ENCODE results near the gene ZNF283. TPM values are rescaled to one million over a fixed set of nuclear protein-coding genes. Genes with fewer than 3 reads are reported as not detected.
A peak's percentile ranks its signal among the peaks of the same experiment; 100 is the strongest.
"Not testable (repeated sequence)": the region's sequence is repeated elsewhere in the genome, so short reads cannot be mapped to it uniquely, and the experiment has no call there.

ZNF283 gene
- polyA plus RNA-seq, 3 donors = 11.3 to 27.7 (median 22.3) TPM

DNA sequence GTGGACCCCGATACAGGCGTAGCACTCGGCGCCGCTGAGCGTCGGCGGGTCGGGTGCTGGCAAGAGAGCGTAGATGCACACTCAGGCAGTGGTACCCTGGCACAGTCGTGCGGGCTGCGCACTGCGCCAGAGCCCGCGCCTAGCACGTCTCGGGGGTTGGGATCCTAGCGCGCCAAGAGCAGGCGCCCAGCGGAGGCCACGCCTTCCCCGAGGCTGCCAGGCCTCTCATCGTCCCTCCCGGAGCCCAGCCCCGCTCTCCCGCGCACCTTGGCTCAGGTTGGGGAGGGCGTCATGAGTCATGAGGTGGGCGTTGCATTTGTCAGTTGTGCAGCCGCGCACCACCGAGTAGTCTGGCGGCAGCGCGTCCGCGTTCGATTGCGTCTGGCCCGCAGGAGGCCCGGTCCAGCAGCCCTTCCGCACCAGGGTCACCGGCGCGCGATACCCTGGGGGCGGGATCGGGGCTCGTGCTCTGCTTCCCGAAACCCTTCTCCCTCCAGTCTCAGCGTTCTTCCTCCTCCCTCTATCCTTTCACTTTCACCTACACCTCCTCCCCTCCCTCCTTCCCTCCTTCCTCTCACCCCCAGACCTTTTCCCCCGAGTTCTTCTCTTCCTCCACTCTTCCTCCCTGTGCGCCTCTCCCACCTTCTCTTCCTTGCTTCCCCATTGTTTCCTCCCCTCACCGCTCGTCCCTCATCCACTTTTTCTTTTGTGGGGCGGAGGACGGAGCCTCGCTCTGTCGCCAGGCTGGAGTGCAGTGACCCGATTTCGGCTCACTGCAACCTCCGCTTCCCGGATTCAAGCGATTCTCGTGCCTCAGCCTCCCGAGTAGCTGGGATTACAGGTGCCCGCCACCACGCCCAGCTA lies 28.3 kb upstream of the ZNF283 start:
- no peak for DNase-seq

DNA sequence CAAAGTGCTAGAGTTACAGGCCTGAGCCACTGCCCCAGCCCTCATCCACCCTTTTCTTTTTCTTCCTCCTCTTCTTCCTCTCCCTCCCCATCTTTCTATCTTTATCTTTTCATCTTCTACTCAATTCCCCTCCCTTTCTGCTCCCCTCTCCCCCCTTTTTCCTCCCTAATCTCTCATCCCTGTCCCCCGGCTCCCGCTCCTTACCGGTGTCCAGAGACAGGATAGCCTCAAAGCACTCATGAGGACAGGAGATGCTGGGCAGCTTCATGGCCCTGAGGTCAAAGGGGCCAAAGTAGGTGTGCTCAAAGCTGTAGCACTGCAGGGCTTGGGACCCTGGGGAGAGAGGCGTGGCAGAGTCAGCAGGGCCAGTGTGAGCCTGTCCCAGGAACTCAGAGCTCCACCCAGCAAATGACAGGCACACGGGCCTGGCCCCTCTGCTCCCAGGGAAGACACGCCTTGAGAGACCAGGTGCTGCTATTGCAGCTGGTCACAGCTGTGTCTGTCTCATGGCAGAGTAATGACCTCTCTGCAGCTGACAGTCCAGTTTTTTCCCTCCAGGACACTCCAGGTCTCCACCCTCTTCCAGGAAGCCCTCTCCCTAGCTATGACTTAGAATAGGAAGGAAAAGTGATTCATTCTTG lies 27.5 kb upstream of the ZNF283 start:
- no peak for DNase-seq

DNA sequence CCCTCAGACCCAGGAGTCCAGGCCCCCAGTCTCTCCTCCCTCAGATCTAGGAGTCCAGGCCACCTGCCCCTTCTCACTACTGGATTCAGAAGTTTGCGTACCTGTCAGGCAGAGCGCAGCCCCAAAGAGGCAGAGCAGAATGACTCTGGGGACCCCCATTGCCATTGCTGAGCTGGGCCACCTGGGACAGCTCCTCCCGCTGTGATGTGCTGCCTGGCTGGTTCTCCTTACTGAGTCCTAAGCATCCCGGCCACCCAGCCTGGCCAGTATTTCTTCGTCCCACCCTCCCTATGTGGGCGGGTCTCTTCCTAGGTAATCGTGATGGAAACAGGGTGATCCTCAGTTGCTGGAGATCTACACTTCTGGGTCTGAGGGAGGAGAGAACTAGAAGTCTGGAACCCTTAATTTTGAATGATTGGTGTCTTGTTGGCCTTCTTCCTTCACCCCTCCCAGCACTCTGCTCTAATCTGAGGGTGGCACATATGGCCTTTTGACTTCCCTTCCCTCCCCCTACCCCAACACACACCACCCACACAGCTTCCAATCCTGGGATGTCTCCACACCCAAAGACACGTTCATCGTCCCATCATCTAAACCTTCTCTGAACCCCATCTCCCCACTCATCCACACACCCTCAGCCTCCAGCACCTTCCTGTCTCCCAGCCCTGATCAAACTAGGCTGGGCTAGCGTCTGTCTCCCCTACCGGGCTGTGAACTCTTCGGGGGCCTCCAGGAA lies 24.7 kb upstream of the ZNF283 start, which contains the start of gene LYPD5:
Gene LYPD5 (minus strand): TSS at position 232 of the 736 bp plus-strand sequence. CDS start 67 bp downstream, at position 165.
- DNase-seq = no peak

DNA sequence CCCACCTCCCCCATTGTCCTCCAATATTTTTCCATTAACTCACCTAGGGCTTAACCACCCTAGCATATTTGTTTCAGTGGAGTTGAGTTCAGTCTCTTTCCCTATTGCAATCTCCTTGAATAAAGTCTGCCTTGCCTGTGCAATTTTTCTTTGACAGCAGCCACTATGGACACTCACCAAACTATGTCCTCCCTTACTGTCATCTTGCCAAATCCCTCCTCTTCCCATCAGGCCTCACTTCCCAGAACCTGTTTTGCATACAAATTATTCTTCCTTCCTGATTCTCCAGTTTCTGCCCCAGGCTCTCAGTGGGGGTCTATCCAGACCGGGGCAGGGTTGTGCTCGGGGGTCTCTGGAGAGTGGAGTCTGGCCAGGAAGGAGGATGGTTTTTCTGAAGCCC lies 22.7 kb upstream of the ZNF283 start:
- no peak for DNase-seq

DNA sequence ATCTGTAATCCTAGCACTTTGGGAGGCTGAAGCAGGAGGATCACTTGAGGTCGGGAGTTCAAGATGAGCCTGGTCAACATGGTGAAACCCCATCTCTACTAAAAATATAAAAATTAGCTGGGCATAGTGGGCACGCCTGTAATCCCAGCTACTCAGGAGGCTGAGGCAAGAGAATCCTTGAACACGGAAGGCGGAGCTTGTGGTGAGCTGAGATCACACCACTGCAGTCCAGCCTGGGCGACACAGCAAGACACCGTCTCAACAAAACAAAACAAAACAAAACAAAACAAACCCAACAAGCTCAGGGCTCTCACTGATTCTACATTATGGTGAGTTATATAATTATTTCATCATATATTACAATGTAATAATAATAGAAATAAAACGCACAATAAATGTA lies 20.7 kb upstream of the ZNF283 start:
- not testable (repeated sequence) for DNase-seq

DNA sequence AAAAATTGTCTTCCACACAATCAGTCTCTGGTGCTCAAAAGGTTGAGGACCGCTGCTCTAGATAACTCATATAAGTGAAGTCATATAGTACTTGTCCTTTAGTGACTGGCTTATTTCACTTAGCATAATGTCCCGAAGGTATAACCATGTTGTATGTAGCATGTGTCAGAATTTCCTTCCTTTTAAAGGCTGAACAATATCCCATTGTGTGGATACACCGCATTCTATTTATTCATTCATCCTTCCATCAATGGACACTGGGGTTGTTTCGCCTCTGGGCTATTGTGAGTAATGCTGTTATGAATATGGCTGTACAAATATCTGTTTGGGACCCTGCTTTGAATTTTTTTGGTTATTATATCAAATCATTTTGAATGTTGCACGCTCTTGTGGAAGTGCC lies 20.3 kb upstream of the ZNF283 start:
- DNase-seq = no peak

DNA sequence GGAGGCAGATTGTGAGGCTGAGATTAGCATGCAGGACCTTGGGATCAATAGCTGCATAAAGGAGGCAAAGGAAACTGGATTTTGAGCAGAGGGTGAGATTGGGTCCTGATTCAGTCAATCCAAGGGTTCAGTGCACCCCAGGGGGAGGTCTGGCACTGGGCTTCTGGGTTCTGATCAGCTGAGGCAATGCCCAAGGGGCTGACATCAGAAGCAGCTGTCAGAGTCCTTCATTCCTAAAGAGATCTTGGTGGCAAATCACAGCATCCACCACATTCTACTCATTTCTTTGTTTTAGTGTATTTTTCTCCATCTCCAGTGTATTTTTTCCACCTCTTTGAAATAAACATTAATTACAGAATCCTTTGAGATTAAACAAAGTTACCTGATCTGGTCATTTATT lies 19.5 kb upstream of the ZNF283 start:
- DNase-seq = no peak

DNA sequence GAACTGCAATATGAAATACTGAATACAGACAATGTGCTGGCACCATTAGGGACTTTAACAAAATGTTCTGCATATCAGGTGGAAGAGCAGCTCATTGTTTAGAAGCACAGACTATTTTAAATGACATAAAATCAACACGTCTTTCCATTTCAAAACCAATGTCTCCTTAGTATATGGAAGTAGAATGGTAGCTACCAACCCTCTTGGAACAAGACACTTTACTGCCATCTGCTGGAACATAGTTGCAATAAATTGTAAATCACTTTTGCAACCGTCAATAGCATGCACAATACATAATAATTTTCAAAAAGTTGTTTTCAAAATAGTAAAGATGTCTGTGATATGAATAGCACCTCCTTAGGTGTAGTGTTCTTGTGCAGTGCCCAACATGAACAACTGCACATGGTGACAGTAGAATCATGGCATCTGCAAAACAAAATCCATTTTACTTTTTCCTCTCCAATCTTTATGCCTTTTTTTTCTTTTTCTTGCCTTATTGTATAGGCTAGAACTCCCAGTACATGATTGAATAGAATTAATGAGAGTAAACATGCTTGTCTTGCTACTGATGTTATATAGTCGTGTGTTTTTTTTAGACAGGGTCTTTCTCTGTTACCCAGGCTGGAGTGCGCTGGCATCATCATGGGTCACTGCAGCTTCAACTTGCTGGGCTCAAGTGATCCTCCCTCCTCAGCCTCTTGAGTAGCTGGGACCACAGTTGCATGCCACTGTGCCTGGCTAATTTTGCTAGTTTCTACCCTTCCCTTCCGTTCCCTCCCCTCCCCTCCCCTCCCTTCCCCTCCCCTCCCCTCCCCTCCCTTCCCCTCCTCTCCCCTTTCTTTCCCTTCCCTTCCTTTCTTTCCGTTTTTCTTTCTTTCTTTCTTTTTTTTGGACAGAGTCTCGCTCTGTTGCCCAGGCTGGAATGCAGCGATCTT lies 17.1 kb upstream of the ZNF283 start:
- peak; percentile 14 for DNase-seq

DNA sequence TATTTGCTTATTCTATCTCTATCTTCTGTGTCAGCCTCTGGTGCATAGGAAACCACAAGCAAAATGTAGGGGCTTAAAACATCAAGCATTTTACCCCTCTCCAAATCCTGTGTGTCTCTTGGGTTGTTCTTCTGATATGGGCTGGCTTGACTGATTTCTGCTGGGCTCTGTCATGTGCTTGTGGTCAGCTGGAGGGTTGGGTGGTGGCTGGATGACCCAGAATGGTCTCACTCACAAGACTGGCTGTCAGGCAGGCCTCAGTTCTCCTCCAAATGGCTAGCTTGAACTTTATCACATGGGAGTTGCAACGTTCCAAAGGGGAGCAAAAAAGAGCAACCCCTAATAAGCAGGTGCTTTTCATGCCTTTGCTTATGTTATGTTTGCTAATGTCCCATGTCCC lies 15.3 kb upstream of the ZNF283 start:
- no peak for DNase-seq

DNA sequence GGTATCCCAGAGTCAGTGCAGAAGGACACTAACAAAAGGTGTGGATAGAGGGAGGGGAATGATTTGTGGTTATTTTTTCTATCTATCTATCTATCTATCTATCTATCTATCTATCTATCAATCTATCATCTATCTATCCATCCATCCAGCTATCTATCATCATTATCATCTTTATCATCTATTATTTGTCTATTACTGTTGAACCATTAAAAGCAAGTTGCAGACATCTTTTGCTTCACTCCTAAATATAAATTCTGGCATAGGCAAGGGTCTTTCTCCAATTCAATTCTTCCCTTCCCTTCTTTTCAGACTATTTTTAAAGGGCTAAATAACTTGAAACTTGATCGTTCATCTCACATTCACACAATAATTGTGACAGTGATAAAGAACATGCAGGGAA lies 14.9 kb upstream of the ZNF283 start:
- DNase-seq = no peak

DNA sequence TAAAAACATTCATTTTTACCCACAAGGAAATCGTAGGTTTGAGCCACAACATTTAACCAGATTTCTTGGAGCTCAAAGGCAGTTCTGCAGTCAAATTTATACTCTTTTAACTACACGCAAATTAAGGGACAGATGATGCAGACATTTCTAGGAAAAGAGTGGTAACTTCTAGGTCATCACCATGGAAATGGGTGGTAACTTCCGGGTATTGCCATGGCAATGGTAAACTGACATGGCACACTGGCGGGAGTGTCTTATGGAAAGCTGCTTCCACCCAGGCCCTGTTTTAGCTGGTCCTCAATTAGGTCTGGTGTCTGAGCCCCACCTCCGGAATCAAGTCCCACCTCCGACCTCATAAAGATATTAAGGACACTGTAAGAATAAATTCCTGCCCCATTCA lies 14.4 kb upstream of the ZNF283 start:
- DNase-seq = no peak

DNA sequence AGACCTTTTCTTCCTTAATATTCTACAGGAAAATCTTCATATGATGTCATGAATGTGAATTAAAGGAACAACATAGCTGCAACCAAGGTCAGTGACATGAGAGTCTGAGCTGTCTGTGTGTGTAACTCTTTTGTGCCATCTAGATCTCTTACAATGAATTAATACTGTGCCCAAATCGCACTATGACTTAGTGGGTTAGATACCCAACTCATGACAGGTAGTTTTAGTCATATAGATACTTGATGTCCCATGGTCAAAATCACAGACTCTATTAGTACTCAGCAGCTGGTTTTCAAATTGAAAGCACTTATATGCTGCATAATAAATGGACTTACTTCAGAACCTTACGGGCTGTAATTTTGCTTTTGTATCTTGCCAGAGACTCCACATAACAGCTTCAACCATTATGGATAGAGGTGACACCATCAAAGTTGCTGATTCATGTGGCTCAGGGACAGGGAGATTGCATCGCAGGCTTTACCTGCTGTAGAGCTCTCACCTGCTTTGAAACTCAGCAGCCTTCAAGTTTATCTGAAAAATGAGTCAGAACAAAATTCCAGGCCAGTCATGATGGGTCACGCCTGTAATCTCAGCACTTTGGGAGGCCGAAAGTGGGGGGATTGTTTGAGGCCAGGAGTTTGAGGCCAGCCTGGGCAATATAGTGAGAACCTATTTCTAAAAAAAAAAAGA lies 12.3 kb upstream of the ZNF283 start:
- no peak for DNase-seq

DNA sequence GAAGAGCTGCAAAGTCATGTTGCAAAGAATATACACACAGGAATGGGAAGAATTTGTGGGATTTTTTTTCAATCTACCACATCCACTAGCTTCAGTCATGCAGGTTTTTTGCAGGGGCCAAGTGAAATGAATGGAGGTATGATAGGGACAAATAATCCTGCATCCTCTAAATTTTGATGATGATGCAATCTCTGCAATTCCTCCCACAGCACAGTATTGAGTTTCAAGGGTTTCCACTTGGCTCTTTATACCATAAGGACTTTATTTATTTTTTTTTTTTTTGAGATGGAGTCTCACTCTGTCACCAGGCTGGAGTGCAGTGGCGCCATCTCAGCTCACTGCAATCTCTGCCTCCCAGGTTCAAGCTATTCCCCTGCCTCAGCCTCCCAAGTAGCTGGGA lies 9.7 kb upstream of the ZNF283 start:
- not testable (repeated sequence) for DNase-seq

DNA sequence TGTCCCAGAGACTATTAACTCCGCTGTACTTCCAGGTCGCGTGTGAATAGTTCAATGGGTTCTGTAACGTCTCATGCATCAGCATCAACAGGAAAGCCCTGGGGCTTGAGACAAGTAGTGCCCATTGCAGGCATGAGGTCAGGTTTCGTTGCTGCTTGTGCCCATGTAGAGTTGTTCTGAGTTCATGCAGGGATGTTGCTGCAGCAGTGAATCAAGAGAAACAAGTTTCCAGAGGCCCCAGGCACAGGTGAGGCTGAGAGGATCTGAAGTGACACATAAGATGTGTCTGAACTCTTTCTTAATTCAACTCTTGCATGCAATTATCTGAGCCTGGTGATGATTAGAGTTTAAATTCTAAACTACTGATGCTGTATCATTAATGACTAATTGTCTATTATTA lies 8.6 kb upstream of the ZNF283 start:
- no peak for DNase-seq

DNA sequence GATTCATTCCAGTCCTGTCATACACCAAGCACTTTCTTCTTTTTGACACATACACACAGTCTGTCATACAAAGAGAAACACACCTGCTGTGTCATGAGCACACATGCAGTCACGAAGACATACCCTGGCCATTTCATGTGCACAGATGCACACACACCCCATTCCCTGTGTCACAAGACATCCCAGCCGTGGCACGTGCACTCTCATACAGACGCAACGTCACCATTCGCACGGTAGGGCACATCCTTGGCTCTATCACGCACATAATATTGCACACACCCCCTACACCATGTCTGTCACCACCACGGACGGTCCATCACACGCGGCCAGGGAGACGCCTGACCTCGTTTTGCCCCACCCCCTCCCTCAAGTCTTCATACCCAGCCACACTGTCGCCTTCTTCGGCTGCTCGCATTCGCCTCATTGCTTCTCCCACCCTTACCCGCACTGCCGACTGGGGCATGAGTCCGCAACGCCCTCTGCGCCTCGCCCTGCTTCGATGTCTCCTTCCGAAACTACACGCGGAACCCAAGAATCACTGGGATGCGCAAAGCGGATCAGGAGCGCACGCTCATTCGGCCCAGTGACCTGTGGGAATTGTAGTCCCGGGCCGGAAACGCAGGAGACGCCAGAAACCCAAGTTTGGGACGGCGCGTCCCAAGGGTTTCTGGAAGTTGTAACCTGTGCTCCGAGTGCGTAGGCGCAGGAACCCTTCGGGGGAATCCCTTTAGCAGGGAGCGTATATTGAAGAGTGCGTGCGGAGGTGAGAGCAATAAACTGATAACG lies 6.8 kb upstream of the ZNF283 start:
- DNase-seq = no peak

DNA sequence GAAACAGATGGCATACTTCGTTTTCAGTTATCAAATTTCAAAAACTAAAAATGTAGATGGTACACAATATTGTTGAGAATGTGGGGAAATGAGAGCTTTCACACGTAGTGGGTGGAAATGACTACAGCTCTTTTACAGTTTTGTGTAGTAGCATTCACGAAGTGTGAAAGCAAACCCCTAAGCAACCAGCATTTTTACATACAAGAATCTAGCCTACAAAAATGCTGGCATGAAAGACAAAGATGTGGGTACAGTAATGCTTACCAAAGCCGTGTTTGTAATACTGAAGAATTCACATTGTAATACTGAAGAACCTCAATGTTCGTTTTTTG lies 6.3 kb upstream of the ZNF283 start:
- DNase-seq = no peak

DNA sequence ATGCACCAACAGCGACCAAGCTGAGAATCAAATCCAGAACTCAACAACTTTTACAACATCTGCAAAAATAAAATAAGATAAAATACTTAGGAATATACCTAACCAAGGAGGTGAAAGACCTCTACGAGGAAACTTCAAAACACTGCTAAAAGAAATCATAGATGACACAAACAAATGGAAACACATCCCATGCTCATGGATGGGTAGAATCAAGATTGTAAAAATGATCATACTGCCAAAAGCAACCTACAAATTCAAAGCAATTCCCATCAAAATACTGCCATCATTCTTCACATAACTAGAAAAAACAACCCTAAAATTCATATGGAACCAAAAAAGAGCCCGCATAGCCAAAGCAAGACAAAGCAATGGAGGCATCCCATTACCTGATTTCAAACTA lies 3.3 kb upstream of the ZNF283 start:
- DNase-seq = not testable (repeated sequence)

DNA sequence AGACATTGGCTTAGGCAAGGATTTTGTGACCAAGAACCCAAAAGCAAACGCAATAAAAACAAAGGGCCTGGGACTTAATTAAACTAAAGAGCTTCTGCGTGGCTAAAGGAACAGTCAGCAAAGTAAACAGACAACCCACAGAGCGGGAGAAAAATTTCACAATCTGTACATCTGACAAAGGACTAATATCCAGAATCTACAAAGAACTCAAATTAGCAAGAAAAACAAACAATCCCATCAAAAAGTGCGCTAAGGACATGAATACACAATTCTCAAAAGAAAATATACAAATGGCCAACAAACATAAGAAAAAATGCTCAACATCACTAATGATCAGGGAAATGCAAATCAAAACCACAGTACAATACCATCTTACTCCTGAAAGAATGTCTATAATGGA lies 2.5 kb upstream of the ZNF283 start:
- DNase-seq = not testable (repeated sequence)

DNA sequence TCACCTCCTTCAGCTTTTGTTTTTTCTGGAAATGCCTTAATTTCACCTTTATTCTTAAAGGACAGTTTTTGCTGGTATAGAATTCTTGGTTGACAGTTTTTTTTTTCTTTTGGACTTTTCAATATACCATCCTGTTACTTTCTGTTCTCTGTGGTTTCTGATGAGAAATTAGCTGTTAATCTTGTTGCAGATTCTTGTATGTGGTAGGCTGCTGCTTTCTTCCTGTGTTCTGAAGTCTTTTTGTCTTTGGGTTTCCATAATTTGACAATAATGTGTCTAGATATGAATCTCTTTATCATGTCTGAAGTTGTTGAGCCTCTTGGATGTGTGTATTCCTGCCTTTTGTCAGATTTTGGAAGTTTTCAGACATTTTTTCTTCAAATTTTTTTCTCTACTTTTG lies 12.0 kb downstream of the ZNF283 start:
- DNase-seq = no peak

DNA sequence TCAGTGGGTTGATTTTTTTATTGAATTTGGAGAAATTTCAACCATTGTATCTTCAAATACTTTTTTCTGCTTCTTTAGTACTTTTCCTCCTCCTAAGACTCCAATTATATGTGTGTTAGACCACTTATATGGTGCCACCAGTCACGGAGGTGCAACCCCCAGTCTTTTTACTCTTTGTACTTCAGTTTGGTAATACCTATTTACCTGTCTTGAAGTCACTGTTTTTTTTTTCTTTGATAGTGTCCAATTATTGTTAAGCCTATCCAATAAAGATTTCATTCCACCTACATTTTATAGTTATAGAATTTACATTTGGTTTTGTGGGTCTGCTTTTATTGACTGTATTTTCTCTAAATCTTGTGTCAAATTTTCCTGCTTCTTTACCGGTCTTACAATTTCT lies 14.9 kb downstream of the ZNF283 start:
- no peak for DNase-seq
